ENCODE measurements around the gene PGGHG. TPM values are rescaled to one million over a fixed set of nuclear protein-coding genes. Genes with fewer than 3 reads are reported as not detected.

PGGHG gene
- total RNA-seq, 1 experiment from 2014 or later = 12.4 TPM

DNA sequence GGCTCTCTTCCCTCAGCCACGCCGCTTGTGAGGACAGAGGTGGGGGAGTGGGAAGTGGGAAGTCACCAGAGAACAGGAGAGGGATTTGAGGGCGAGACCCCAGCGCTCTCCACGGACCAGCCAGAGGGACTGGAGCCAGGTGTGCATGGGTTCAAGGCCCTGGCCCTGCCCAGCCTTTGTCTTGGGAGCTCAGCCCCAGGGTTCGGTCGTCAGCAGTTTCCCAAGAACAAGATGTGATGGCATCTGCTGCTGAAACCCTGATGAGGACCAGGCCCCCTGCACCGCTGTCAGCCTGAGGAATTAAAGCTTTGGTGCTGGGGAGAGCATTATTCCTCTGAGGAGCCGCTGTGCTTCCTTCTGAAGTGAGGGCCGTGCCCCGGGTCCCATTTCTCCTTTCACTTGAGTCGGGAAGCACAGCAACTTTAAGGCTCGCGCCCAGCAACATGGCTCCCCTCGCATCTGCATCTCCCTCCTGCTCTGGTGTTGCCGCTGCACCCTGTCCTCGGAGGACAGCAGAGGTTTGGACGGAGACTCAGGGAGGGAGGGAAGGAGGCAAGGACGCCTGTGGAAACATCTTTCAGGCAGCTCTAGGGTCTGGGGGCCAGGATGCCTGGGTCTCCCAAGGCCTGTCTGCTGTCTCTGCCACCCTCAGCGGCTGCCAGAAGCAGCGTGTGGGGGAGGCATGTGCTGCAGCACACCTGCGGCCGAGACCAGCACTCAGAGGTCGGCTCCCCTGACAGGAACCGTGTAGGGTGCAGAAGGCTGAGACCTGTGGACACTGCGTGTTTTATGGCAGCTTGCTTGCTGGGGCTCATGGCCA, 6.6 kb downstream of the PGGHG start:
- no peaks in the 10 kb centered on the region for H4K20me1 ChIP-seq (ENCODE audit: low read length)
- no peak for DNase-seq
- no peaks in the 10 kb centered on the region for H3K79me2 ChIP-seq (ENCODE audit: low read length)
- H3K27me3 ChIP-seq (ENCODE audit: low read length) = no peaks in the 10 kb centered on the region
- H3F3A ChIP-seq (ENCODE audit: low read length, unreplicated experiment) = no peaks in the 10 kb centered on the region
- no peak overlapping the region for H3K9ac ChIP-seq (ENCODE audit: low read length)
- H3K4me2 ChIP-seq (ENCODE audit: low read length) = no peak overlapping the region
- TF ChIP-seq EZH2phosphoT487 (IDR thresholded peaks at IDR 0.05; ENCODE audit: borderline replicate concordance, low read length) (no peak), CTCF (conservative IDR thresholded peaks at IDR 0.05; ENCODE audit: low read depth, low read length) (no peak), EZH2 (IDR thresholded peaks at IDR 0.05; ENCODE audit: low read length, unreplicated experiment) (no peak)
- H3K27ac ChIP-seq (ENCODE audit: low read length) = no peak overlapping the region
- ChIA-PET CTCF (no interaction called here), POLR2A (ENCODE audit: unreplicated experiment) (no interaction called here)
- no peaks in the 10 kb centered on the region for H3K36me3 ChIP-seq (ENCODE audit: low read depth, low read length)
- no peak overlapping the region for H2AFZ ChIP-seq (ENCODE audit: low read length)
- ATAC-seq = no peak
- no peaks in the 10 kb centered on the region for H3K9me3 ChIP-seq (ENCODE audit: low read length)
- intact Hi-C loops (cut with micrococcal nuclease) = no loop called here
- H3K4me1 ChIP-seq (ENCODE audit: insufficient read depth, low read length) = no peaks in the 10 kb centered on the region
- no TSS peak for BruUV-seq (replicated peaks)
- H3K9me2 ChIP-seq (replicated peaks; ENCODE audit: low read length) = no peaks in the 10 kb centered on the region
- no peak overlapping the region for H3K4me3 ChIP-seq (ENCODE audit: low read length)

DNA sequence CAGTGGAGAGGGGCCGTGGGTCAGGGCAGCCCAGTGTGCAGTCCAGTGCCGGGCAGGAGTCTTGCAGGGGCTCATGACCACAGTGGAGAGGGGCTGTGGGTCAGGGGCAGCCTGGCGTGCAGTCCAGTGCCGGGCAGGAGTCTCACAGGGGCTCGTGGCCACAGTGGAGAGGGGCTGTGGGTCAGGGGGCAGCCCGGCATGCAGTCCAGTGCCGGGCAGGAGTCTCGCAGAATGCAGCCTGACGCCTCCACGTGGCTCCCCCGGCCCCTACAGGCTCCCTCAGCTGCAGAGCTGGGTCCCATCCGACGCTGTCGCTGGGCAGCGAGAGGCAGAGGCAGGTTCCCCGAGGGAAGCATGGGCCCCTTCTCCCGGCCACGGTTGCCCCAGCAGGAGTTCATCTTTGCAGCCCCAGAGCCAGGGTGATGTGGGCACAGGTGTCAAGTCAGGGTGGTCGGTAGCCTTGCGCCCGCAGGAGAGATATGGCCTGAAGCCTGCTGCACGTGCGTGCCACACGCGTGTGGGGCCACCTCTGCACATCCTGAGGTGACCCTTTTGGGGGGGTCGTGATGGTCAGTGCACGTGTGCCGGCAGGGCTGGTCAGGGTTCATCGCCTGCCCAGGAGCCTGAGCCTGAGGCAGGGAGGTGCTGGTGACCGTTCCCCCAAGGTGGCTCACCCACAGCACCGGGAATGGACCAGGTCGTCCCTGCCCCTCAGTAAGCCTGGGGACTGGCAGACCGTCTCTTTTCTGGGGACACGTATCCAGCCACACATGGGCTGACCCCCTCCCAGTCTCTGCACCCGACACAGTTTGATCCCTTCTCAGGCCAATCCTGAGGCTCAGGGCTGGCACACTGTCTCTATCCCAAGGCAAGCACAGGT, 7.5 kb downstream of the PGGHG start:
- Histone ChIP-seq H3K4me2 (ENCODE audit: low read length) (no peak overlapping the region), H4K20me1 (ENCODE audit: low read length) (no peaks in the 10 kb centered on the region), H3F3A (ENCODE audit: low read length, unreplicated experiment) (no peaks in the 10 kb centered on the region), H3K79me2 (ENCODE audit: low read length) (no peaks in the 10 kb centered on the region), H3K27ac (ENCODE audit: low read length) (no peak overlapping the region), H3K27me3 (ENCODE audit: low read length) (no peaks in the 10 kb centered on the region), H3K4me1 (ENCODE audit: insufficient read depth, low read length) (no peaks in the 10 kb centered on the region), H3K4me3 (ENCODE audit: low read length) (no peak overlapping the region), H2AFZ (ENCODE audit: low read length) (no peak overlapping the region), H3K36me3 (ENCODE audit: low read depth, low read length) (no peaks in the 10 kb centered on the region), H3K9me2 (replicated peaks; ENCODE audit: low read length) (no peaks in the 10 kb centered on the region), H3K9me3 (ENCODE audit: low read length) (no peaks in the 10 kb centered on the region), H3K9ac (ENCODE audit: low read length) (no peak overlapping the region)
- BruUV-seq (replicated peaks) = no TSS peak
- TF ChIP-seq EZH2 (IDR thresholded peaks at IDR 0.05; ENCODE audit: low read length, unreplicated experiment) (no peak), CTCF (conservative IDR thresholded peaks at IDR 0.05; ENCODE audit: low read depth, low read length) (no peak), EZH2phosphoT487 (IDR thresholded peaks at IDR 0.05; ENCODE audit: borderline replicate concordance, low read length) (no peak)
- ChIA-PET CTCF (no interaction called here), POLR2A (ENCODE audit: unreplicated experiment) (no interaction called here)
- DNase-seq = no peak
- intact Hi-C loops (cut with micrococcal nuclease) = no loop called here
- ATAC-seq = no peak

Measured in PC-3 (cell line).